Esophagus muscularis mucosa (tissue), 4 donors: ENCODE measurements around the gene BLOC1S6. TPM values are rescaled to one million over a fixed set of nuclear protein-coding genes. Genes with fewer than 3 reads are reported as not detected.

Source experiments
- DNase-seq: peaks from one replicate; pipeline ENCODE4 v3.0.0-alpha.2; 2017; ENCODE audit errors: extremely low spot score
- H3K27ac ChIP-seq, 4 donors: fragments of 200-600 bp; sonication (generic); replicated peaks in 1 of 4; 1 replicate in 3 of 4; 2 replicates in 1 of 4; pipeline ENCODE4 v1.5.1; 2016 to 2019; ENCODE audit warnings: mild to moderate bottlenecking in 1 of 4
- H3K27me3 ChIP-seq, 4 donors: fragments of 200-600 bp; sonication (generic); one replicate each; pipeline versions ENCODE4 v1.5.1 to v1.6.0; 2016 to 2019
- H3K36me3 ChIP-seq, 4 donors: fragments of 200-600 bp; sonication (generic); one replicate each; pipeline ENCODE4 v1.5.1; 2016 to 2019
- H3K4me1 ChIP-seq, 4 donors: fragments of 200-600 bp; sonication (generic); one replicate each; pipeline ENCODE4 v1.5.1; 2016 to 2019
- H3K4me3 ChIP-seq, 4 donors: fragments of 200-600 bp; sonication (generic); 1 replicate in 2 of 4; 2 replicates in 2 of 4; pipeline ENCODE4 v1.5.1; 2016 to 2019; ENCODE audit warnings: mild to moderate bottlenecking in 4 of 4, moderate library complexity in 1 of 4
- H3K9me3 ChIP-seq, 4 donors: fragments of 200-600 bp; sonication (generic); 1 replicate in 3 of 4; 2 replicates in 1 of 4; pipeline ENCODE4 v1.5.1; 2016 to 2019
- EP300 ChIP-seq: sonication (generic); formaldehyde crosslinking; IDR thresholded peaks from one replicate; pipeline ENCODE4 v1.6.1; 2017; ENCODE audit warnings: antibody characterized with exemption
- POLR2A ChIP-seq: fragments of 450-650 bp; IDR thresholded peaks from one replicate; pipeline ENCODE4 v1.6.1; 2017; ENCODE audit warnings: antibody characterized with exemption, moderate library complexity, mild to moderate bottlenecking, low read depth
- POLR2AphosphoS5 ChIP-seq, 2 donors: sonication (generic); formaldehyde crosslinking; IDR thresholded peaks; one replicate each; pipeline ENCODE4 v1.6.1; 2017; ENCODE audit warnings: antibody characterized with exemption in 2 of 2
- WGBS: methylation state at CpG from one replicate; pipeline ENCODE4 v1.1.5; 2018; 5-methylcytosine and 5-hydroxymethylcytosine counted together
- intact Hi-C: fragments of 100-400 bp; cut with DNase I; formaldehyde crosslinking; loops from one replicate; pipeline ENCODE4 v1.15.1; 2023
- total RNA-seq, 4 donors: library from RNA; depleted of rRNA; stranded (reverse); fragments of >200 nt; gene quantifications; one replicate each; pipeline versions ENCODE4 v1.1.0 to v1.2.1, GENCODE V29; 2016
- TF ChIP-seq, protein P1 (sequence below), 3 experiments: fragments of 200-600 bp in 2 of 3; fragments of 450-650 bp in 1 of 3; sonication (generic) in 2 of 3; IDR thresholded peaks; one replicate each; pipeline ENCODE4 v1.5.1; 2017 to 2019; ENCODE audit warnings: antibody characterized with exemption in 3 of 3, mild to moderate bottlenecking in 2 of 3, moderate library complexity in 1 of 3

The BLOC1S6 gene
- total RNA-seq, 4 donors from 2014 or later = 37.5 to 58.1 (median 49.2) TPM

DNA sequence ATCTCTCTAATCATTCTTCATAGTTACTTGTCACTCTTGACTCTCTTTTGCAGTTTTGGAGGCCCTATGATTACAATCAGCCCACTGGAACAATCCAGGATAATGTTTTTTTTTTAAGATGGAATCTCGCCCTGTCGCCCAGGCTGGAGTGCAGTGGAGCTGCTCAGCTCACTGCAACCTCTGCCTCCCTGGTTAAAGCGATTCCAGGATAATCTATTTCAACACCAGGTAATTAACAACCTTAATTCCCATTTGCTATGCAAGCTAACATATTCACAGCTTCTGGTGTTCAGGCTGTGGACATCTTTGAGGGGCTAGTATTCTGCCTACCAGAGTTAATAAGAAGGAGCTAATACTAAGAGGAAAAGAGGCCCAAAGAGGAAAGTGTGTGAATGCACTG, 1.1 kb upstream of the BLOC1S6 start:
- TF ChIP-seq POLR2A = no peak
- no peak for TF ChIP-seq EP300
- TF ChIP-seq POLR2AphosphoS5 (IDR thresholded peaks at IDR 0.05) = no peak
- TF ChIP-seq, protein P1, sequence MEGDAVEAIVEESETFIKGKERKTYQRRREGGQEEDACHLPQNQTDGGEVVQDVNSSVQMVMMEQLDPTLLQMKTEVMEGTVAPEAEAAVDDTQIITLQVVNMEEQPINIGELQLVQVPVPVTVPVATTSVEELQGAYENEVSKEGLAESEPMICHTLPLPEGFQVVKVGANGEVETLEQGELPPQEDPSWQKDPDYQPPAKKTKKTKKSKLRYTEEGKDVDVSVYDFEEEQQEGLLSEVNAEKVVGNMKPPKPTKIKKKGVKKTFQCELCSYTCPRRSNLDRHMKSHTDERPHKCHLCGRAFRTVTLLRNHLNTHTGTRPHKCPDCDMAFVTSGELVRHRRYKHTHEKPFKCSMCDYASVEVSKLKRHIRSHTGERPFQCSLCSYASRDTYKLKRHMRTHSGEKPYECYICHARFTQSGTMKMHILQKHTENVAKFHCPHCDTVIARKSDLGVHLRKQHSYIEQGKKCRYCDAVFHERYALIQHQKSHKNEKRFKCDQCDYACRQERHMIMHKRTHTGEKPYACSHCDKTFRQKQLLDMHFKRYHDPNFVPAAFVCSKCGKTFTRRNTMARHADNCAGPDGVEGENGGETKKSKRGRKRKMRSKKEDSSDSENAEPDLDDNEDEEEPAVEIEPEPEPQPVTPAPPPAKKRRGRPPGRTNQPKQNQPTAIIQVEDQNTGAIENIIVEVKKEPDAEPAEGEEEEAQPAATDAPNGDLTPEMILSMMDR (IDR thresholded peaks at IDR 0.05) = no peak
- no peaks in the 10 kb centered on the region for H3K9me3 ChIP-seq
- WGBS = 82% methylated on average over 3 of the region's 3 CpGs
- H3K27me3 ChIP-seq = no peaks in the 10 kb centered on the region
- peak overlapping the region; percentile 93 to 99 (median 98) for H3K27ac ChIP-seq
- H3K4me1 ChIP-seq = peaks cover 27 to 48% (median 45%) of the 10 kb centered on the region in 4 donors
- intact Hi-C loops = loop anchor here (2.0 to 10.0 kb wide), 2 partner anchors 49 to 63 kb away; partner anchors contain the start of genes SLC30A4 and SQOR
- H3K36me3 ChIP-seq = no peaks in the 10 kb centered on the region
- peak; percentile 29 for DNase-seq
- H3K4me3 ChIP-seq = peak overlapping the region; percentile 70 to 96 (median 88)

DNA sequence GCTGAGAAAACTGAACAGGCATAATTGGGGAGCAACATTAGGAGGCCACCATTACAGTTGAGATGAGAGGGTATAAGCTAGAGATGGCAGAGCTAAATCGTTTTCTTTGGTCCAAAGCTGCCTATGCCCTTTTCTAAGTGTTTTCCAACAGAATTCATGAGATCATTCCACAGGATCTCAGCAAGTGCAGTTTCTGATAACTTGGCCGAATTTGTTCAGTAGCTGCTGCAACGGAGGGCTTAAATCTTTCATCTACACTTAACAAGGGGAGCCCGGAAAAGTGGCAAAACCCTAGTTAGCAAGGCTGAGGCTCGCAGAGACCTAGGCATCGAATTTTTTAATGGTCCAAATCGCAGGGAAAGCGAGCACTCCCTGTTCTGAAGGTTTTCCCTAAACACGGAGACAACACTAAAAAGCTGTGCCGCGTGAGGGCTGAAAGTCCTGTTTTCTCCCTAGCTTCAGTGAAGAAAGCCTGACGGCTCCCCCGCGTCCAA, 531 bp upstream of the BLOC1S6 start:
- H3K4me3 ChIP-seq = peak overlapping the region; percentile 70 to 96 (median 88)
- no peaks in the 10 kb centered on the region for H3K36me3 ChIP-seq
- intact Hi-C loops = loop anchor here (2.0 to 10.0 kb wide), 2 partner anchors 48 to 64 kb away; partner anchors contain the start of genes SLC30A4 and SQOR
- DNase-seq = no peak
- no peaks in the 10 kb centered on the region for H3K9me3 ChIP-seq
- H3K27me3 ChIP-seq = no peaks in the 10 kb centered on the region
- peak overlapping the region; percentile 93 to 99 (median 98) for H3K27ac ChIP-seq
- WGBS = 0% methylated on average over 14 of the region's 14 CpGs
- H3K4me1 ChIP-seq = peaks cover 27 to 53% (median 50%) of the 10 kb centered on the region in 4 donors
- TF ChIP-seq POLR2AphosphoS5 (IDR thresholded peaks at IDR 0.05) = no peak
- no peak for TF ChIP-seq EP300
- TF ChIP-seq POLR2A = no peak
- TF ChIP-seq, protein P1 (IDR thresholded peaks at IDR 0.05) = no peak

DNA sequence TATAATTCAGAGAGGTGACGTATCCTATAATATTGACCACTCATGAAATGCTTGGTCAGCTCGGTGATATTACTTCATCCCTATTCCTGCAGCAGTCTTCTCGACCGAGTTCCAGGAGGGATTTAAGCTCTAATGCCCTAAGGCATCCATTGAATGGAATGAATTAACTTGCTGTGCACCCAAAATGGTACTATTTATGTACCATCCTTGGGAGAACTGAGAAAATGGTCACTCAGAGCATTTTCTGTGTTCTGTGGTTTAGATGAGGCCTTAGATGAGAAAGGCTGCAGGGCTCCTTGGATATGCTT, 638 bp downstream of the BLOC1S6 start:
- H3K4me1 ChIP-seq = peaks cover 27 to 62% (median 57%) of the 10 kb centered on the region in 4 donors
- H3K27me3 ChIP-seq = no peaks in the 10 kb centered on the region
- H3K36me3 ChIP-seq = peaks cover 0 to 3% (median 2%) of the 10 kb centered on the region in 4 donors
- intact Hi-C loops = loop anchor here (2.0 to 10.0 kb wide), 2 partner anchors 47 to 65 kb away; partner anchors contain the start of genes SLC30A4 and SQOR
- TF ChIP-seq POLR2AphosphoS5 (IDR thresholded peaks at IDR 0.05) (no peak), POLR2A (no peak), EP300 (no peak)
- TF ChIP-seq, protein P1 (IDR thresholded peaks at IDR 0.05) = no peak
- peak overlapping the region; percentile 70 to 96 (median 88) for H3K4me3 ChIP-seq
- no peak for DNase-seq
- no peaks in the 10 kb centered on the region for H3K9me3 ChIP-seq
- WGBS = 0% methylated on average over 4 of the region's 4 CpGs
- H3K27ac ChIP-seq = peak overlapping the region; percentile 93 to 99 (median 98)

DNA sequence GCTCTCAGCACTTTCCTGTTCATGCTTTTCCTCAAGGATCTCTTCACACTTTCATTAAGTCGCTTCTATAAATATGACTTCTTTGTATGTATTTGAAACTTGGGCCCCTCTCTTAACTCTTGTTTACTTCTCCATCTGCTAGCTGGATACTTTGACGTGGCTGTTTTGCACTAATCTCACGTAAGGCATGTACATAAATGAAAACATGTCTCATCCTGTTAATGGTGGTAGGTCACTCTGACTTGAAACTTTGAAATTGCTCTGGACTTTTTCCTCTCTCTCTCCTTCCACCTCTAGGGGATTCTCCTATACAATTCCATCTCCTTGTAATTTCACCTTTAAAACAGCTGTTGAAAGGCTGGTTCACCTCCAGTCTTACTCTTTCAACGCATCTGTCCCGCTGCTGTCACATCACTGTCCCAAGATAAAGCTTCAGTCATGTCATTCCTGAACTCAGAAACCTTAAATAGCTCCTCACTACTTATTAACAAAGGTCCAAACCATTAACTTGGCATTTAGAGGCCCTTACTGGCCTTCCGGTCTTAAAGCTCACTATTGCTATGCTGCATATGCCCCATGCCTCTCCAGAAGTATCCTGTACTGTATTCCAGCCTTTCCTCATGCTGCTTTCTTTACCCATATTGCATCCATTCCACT, 1.2 kb downstream of the BLOC1S6 start:
- DNase-seq = peak; percentile 24
- H3K36me3 ChIP-seq = peaks cover 0 to 7% (median 6%) of the 10 kb centered on the region in 4 donors
- no peaks in the 10 kb centered on the region for H3K27me3 ChIP-seq
- WGBS = 31% methylated on average over 6 of the region's 6 CpGs
- intact Hi-C loops = loop anchor here (10.0 kb wide), 1 partner anchor 46 kb away; the partner anchor contains the start of gene SQOR
- H3K27ac ChIP-seq = peak overlapping the region; percentile 93 to 99 (median 98)
- H3K9me3 ChIP-seq = no peaks in the 10 kb centered on the region
- peaks cover 27 to 62% (median 57%) of the 10 kb centered on the region in 4 donors for H3K4me1 ChIP-seq
- TF ChIP-seq EP300 (no peak), POLR2A (no peak), POLR2AphosphoS5 (IDR thresholded peaks at IDR 0.05) (no peak)
- TF ChIP-seq, protein P1 (IDR thresholded peaks at IDR 0.05) = no peak
- H3K4me3 ChIP-seq = peak overlapping the region; percentile 70 to 96 (median 88)
